ENCODE data around the gene CYB5RL.
"Not testable (repeated sequence)": the region's sequence is repeated elsewhere in the genome, so short reads cannot be mapped to it uniquely, and the experiment has no call there.

CYB5RL gene

GRCh38 chr1:54199765-54200518 lies at the start of gene CYB5RL, which contains the start of gene MRPL37:
TSS of gene CYB5RL (minus strand) at chr1:54200030. CDS start at chr1:54195616, 4,414 bp downstream.
TSS of gene MRPL37 (plus strand) at chr1:54200167. CDS start at chr1:54200244, 77 bp downstream.
- DNase-seq (ENCODE audit: low read depth in 2 of 2) = peak; percentile 84 to 89

- no peak for DNase-seq (ENCODE audit: low read depth in 2 of 2)
Measured at GRCh38 chr1:54248966-54249365, 49.1 kb upstream of the CYB5RL start.

GRCh38 chr1:54247863-54248515 lies 48.2 kb upstream of the CYB5RL start:
- no peak for DNase-seq (ENCODE audit: low read depth in 2 of 2)

- no peak for DNase-seq (ENCODE audit: low read depth in 2 of 2)
Measured at GRCh38 chr1:54246116-54246721, 46.4 kb upstream of the CYB5RL start.

GRCh38 chr1:54245501-54245900 lies 45.7 kb upstream of the CYB5RL start:
- no peak for DNase-seq (ENCODE audit: low read depth in 2 of 2)

GRCh38 chr1:54244655-54245054 lies 44.8 kb upstream of the CYB5RL start:
- DNase-seq (ENCODE audit: low read depth in 2 of 2) = no peak

- DNase-seq (ENCODE audit: low read depth in 2 of 2) = no peak
Measured at GRCh38 chr1:54243022-54243421, 43.2 kb upstream of the CYB5RL start.

- DNase-seq (ENCODE audit: low read depth in 2 of 2) = no peak
Measured at GRCh38 chr1:54241364-54241763, 41.5 kb upstream of the CYB5RL start.

- DNase-seq (ENCODE audit: low read depth in 2 of 2) = no peak
Measured at GRCh38 chr1:54240741-54241335, 41.0 kb upstream of the CYB5RL start.

- no peak for DNase-seq (ENCODE audit: low read depth in 2 of 2)
Measured at GRCh38 chr1:54239631-54240031, 39.8 kb upstream of the CYB5RL start.

GRCh38 chr1:54239035-54239383 lies 39.2 kb upstream of the CYB5RL start:
- no peak for DNase-seq (ENCODE audit: low read depth in 2 of 2)

GRCh38 chr1:54238353-54239034 lies 38.7 kb upstream of the CYB5RL start:
- DNase-seq (ENCODE audit: low read depth in 2 of 2) = no peak

- DNase-seq (ENCODE audit: low read depth in 2 of 2) = no peak
Measured at GRCh38 chr1:54237586-54237985, 37.8 kb upstream of the CYB5RL start.

GRCh38 chr1:54234284-54234683 lies 34.5 kb upstream of the CYB5RL start:
- DNase-seq (ENCODE audit: low read depth in 2 of 2) = no peak

GRCh38 chr1:54233196-54233595 lies 33.4 kb upstream of the CYB5RL start:
- DNase-seq (ENCODE audit: low read depth in 2 of 2) = not testable (repeated sequence)

- DNase-seq (ENCODE audit: low read depth in 2 of 2) = peak; percentile 40 to 50
Measured at GRCh38 chr1:54230507-54231339, 30.9 kb upstream of the CYB5RL start.

- peak; percentile 22 to 24 for DNase-seq (ENCODE audit: low read depth in 2 of 2)
Measured at GRCh38 chr1:54229281-54229891, 29.6 kb upstream of the CYB5RL start.

- no peak for DNase-seq (ENCODE audit: low read depth in 2 of 2)
Measured at GRCh38 chr1:54228638-54229079, 28.8 kb upstream of the CYB5RL start.

- DNase-seq (ENCODE audit: low read depth in 2 of 2) = no peak
Measured at GRCh38 chr1:54227891-54228310, 28.1 kb upstream of the CYB5RL start.

- no peak for DNase-seq (ENCODE audit: low read depth in 2 of 2)
Measured at GRCh38 chr1:54227091-54227602, 27.3 kb upstream of the CYB5RL start.
